A549 (cell line): ENCODE data around the gene KCTD19. TPM values are rescaled to one million over a fixed set of nuclear protein-coding genes. Genes with fewer than 3 reads are reported as not detected.
A peak's percentile ranks its signal among the peaks of the same experiment; 100 is the strongest.
"Not testable (repeated sequence)": the region's sequence is repeated elsewhere in the genome, so short reads cannot be mapped to it uniquely, and the experiment has no call there.

Experiments used
- ATAC-seq, 2 experiments: fragments of 200-7000 bp in 1 of 2; fragments of >200 bp in 1 of 2; cut with Nextera tagmentation in 1 of 2; cut with Tn5 transposase in 1 of 2; 3 replicates each; pipeline versions ENCODE4 v1.8.0 to v1.9.1; 2018 to 2020; ENCODE audit warnings: mild to moderate bottlenecking in 1 of 2, moderate library complexity in 1 of 2
- CTCF ChIA-PET: fragments of 300-600 bp; sonication (Branson Sonifier 250); formaldehyde crosslinking; extraction: SDS; loops from one replicate; lab custom pipeline; 2021; ENCODE audit warnings: antibody characterized with exemption, inconsistent platforms; lab: Yijun Ruan, JAX
- POLR2A ChIA-PET: fragments of 350-600 bp; formaldehyde crosslinking; extraction: SDS; loops from one replicate; lab custom pipeline; 2021; ENCODE audit warnings: antibody characterized with exemption, inconsistent platforms; lab: Yijun Ruan, JAX
- DNase-seq, 2 experiments: peaks; one replicate each; pipeline versions ENCODE4 v3.0.0 to v3.0.0-alpha.2; 2011 to 2016; ENCODE audit warnings: low read depth in 1 of 2, low spot score in 1 of 2
- FAIRE-seq: peaks from 2 replicates; lab custom pipeline; 2011; peaks lifted over from hg19 to GRCh38; lab: Jason Lieb, UNC
- H3K27ac ChIP-seq, 2 experiments: fragments of >200 bp; sonication (Bioruptor Twin); formaldehyde crosslinking; 3 replicates each; pipeline ENCODE4 v1.5.1; 2016 to 2017
- H3K4me1 ChIP-seq: fragments of >200 bp; sonication (Bioruptor Twin); formaldehyde crosslinking; 3 replicates; pipeline ENCODE4 v1.6.1; 2016
- H3K4me2 ChIP-seq: fragments of >200 bp; sonication (Bioruptor Twin); formaldehyde crosslinking; 3 replicates; pipeline ENCODE4 v1.6.1; 2016
- H3K4me3 ChIP-seq: fragments of >200 bp; sonication (Bioruptor Twin); formaldehyde crosslinking; 3 replicates; pipeline ENCODE4 v1.5.1; 2016
- H3K9me3 ChIP-seq: fragments of >200 bp; sonication (Bioruptor Twin); formaldehyde crosslinking; 3 replicates; pipeline ENCODE4 v1.6.1; 2016
- CTCF ChIP-seq: fragments of >200 bp; sonication (Bioruptor Twin); formaldehyde crosslinking; IDR thresholded peaks from 3 replicates; pipeline ENCODE4 v1.5.1; 2016
- E2F6 ChIP-seq: IDR thresholded peaks from 2 replicates; pipeline ENCODE4 v1.6.1; 2012; ENCODE audit warnings: low read depth, borderline replicate concordance
- FOSL2 ChIP-seq, 2 experiments: fragments of 450-650 bp in 1 of 2; fragments of >200 bp in 1 of 2; sonication (Bioruptor Twin) in 1 of 2; formaldehyde crosslinking; IDR thresholded peaks; 2 replicates each; pipeline versions ENCODE4 v1.5.0 to v1.6.1; 2016 to 2020; ENCODE audit warnings: mild to moderate bottlenecking in 1 of 2, moderate library complexity in 1 of 2
- HES2 ChIP-seq: fragments of >200 bp; sonication (Bioruptor Twin); formaldehyde crosslinking; IDR thresholded peaks from 2 replicates; pipeline ENCODE4 v1.6.1; 2016
- JUNB ChIP-seq: fragments of >200 bp; sonication (Bioruptor Twin); formaldehyde crosslinking; IDR thresholded peaks from 2 replicates; pipeline ENCODE4 v1.6.1; 2016
- KDM5A ChIP-seq: fragments of 200-600 bp; sonication (generic); IDR thresholded peaks from 2 replicates; pipeline ENCODE4 v1.6.1; 2016; ENCODE audit warnings: antibody characterized with exemption, mild to moderate bottlenecking
- MAX ChIP-seq: IDR thresholded peaks from 2 replicates; pipeline ENCODE4 v1.6.1; 2012
- NPAS2 ChIP-seq: fragments of 250-450 bp; sonication (Bioruptor Pico); IDR thresholded peaks from 2 replicates; pipeline ENCODE4 v1.8.0; 2022; ENCODE audit warnings: mild to moderate bottlenecking, moderate library complexity, borderline replicate concordance
- PHF8 ChIP-seq: fragments of 200-600 bp; sonication (generic); IDR thresholded peaks from 2 replicates; pipeline ENCODE4 v1.6.1; 2016; ENCODE audit warnings: low read depth, mild to moderate bottlenecking, antibody characterized with exemption, moderate library complexity, borderline replicate concordance
- RAD21 ChIP-seq, 2 experiments: fragments of >200 bp in 1 of 2; sonication (Bioruptor Twin) in 1 of 2; formaldehyde crosslinking in 1 of 2; IDR thresholded peaks in 1 of 2; conservative IDR thresholded peaks in 1 of 2; 2 replicates in 1 of 2; 3 replicates in 1 of 2; pipeline ENCODE4 v1.6.1; 2012 to 2018; ENCODE audit warnings: inconsistent platforms in 1 of 2
- REST ChIP-seq: fragments of 200-600 bp; sonication (generic); IDR thresholded peaks from 2 replicates; pipeline ENCODE4 v1.6.1; 2016; ENCODE audit warnings: antibody characterized with exemption, mild to moderate bottlenecking, moderate library complexity
- RNF2 ChIP-seq: fragments of 200-600 bp; sonication (generic); IDR thresholded peaks from 2 replicates; pipeline ENCODE4 v1.6.1; 2016; ENCODE audit warnings: low read depth, mild to moderate bottlenecking, antibody characterized with exemption, moderate library complexity, borderline replicate concordance
- SMC3 ChIP-seq: fragments of >200 bp; sonication (Bioruptor Twin); formaldehyde crosslinking; IDR thresholded peaks from 3 replicates; pipeline ENCODE4 v1.6.1; 2018; ENCODE audit warnings: inconsistent platforms
- TP53 ChIP-seq: fragments of 250-450 bp; sonication (Bioruptor Pico); IDR thresholded peaks from 2 replicates; pipeline ENCODE4 v1.5.0; 2021; ENCODE audit warnings: mild to moderate bottlenecking, moderate library complexity
- ZFP36 ChIP-seq: fragments of 450-650 bp; IDR thresholded peaks from 2 replicates; pipeline ENCODE4 v1.6.1; 2014; ENCODE audit warnings: borderline replicate concordance; ENCODE audit not compliant: partially characterized antibody
- WGBS: methylation state at CpG from one replicate; pipeline ENCODE4 v1.1.6; 2017; ENCODE audit errors: missing lambda C conversion rate; 5-methylcytosine and 5-hydroxymethylcytosine counted together
- polyA minus RNA-seq: library from RNA; depleted of rRNA, polyadenylated mRNA; stranded (reverse); fragments of >200 nt; gene quantifications from 2 replicates; pipeline ENCODE4 v1.2.3, GENCODE V29; 2011; rRNA and poly(A)+ RNA removed
- polyA plus RNA-seq, 4 experiments: library from polyadenylated mRNA; depleted of rRNA in 3 of 4; stranded (reverse); fragments of >200 nt; fragmentation: RNase III in 1 of 4; extraction: RNeasy Plus Mini Kit Qiagen cat#74134 plus additional on column Dnase treatment in 1 of 4; gene quantifications; 2 replicates in 3 of 4; 3 replicates in 1 of 4; pipeline ENCODE4 v1.2.3, GENCODE V29; 2011 to 2017

The KCTD19 gene
- polyA plus RNA-seq (2011; rRNA removed) (1.1 and 2.4 TPM in 2 replicates), polyA plus RNA-seq (2017; fragmentation: RNase III; extraction: RNeasy Plus Mini Kit Qiagen cat#74134 plus additional on column Dnase treatment) (0.57 to 1.00 TPM (median 0.76 TPM) in 3 replicates), polyA minus RNA-seq (1.2 and 4.5 TPM in 2 replicates)
- 0.36 and 0.84 TPM in 2 replicates for polyA plus RNA-seq (2012; cell fraction: cytosol; rRNA removed)
- polyA plus RNA-seq (2012; cell fraction: nucleus; rRNA removed) = 1.8 and 2.1 TPM in 2 replicates

GRCh38 chr16:67326472-67327309 lies at the start of gene KCTD19, which contains the start of gene LRRC36:
Gene KCTD19 (minus strand): TSS chr16:67326741. CDS start chr16:67326707, 34 bp downstream.
Gene LRRC36 (plus strand): TSS chr16:67326815. CDS start chr16:67326863, 48 bp downstream.
- peaks cover 15% of the 10 kb centered on the region for H3K4me1 ChIP-seq
- ChIA-PET POLR2A (interaction anchor here (0.9 kb wide), 1 partner anchor 69 kb away, joined by 3 read pairs; no protein-coding TSS in a partner anchor), CTCF (interaction anchor here (0.6 to 6.2 kb wide), 47 partner anchors 9 to 356 kb away, joined by 3 to 49 read pairs (median 5); partner anchors contain the start of genes ATP6V0D1, FHOD1, SLC9A5 and TPPP3)
- peak within 1 kb of the TSS; percentile 60 for H3K4me3 ChIP-seq
- ATAC-seq = peak; percentile 99
- H3K27ac ChIP-seq = peak within 1 kb of the TSS; percentile 70 to 82
- H3K9me3 ChIP-seq = no peaks in the 10 kb centered on the region
- peak; percentile 56 for TF ChIP-seq SMC3
- TF ChIP-seq TP53 (CRISPR knock-in tag) = no peak
- peak; percentile 43; the same call in 1 of the 2 replicates for TF ChIP-seq PHF8
- TF ChIP-seq KDM5A = no peak
- TF ChIP-seq E2F6 = peak; percentile 37; the same call in 1 of the 2 replicates
- peak; percentile 39 to 61 for TF ChIP-seq RAD21 (conservative IDR thresholded peaks at IDR 0.05 in 1 of 2, IDR thresholded peaks at IDR 0.05 in 1 of 2)
- peak; percentile 62 for TF ChIP-seq CTCF
- no peak for TF ChIP-seq NPAS2 (CRISPR knock-in tag)
- TF ChIP-seq MAX = peak; percentile 46; the same call in 1 of the 2 replicates
- TF ChIP-seq RNF2 = no peak
- no peak for FAIRE-seq
- peak within 1 kb of the TSS; percentile 92 for H3K4me2 ChIP-seq
- WGBS = 11% methylated on average over 29 of the region's 61 CpGs
- DNase-seq = peak; percentile 80 to 93

- DNase-seq, POLR2A ChIA-PET, FAIRE-seq, H3K4me1 ChIP-seq, H3K4me3 ChIP-seq, H3K9me3 ChIP-seq, H3K4me2 ChIP-seq, H3K27ac ChIP-seq, ATAC-seq: not testable (repeated sequence)
- WGBS = 79% methylated on average over 11 of the region's 11 CpGs
- CTCF ChIA-PET = interaction anchor here (0.7 to 1.5 kb wide), 4 partner anchors 20 to 145 kb away, joined by 3 to 5 read pairs (median 4); no protein-coding TSS in a partner anchor
Observed at GRCh38 chr16:67376012-67376411, 49.5 kb upstream of the KCTD19 start.

GRCh38 chr16:67372664-67373063 lies 46.1 kb upstream of the KCTD19 start:
- FAIRE-seq = no peak
- peak in 1 of 2 experiments; percentile 41 for DNase-seq
- H3K4me2 ChIP-seq = no peak overlapping the region
- CTCF ChIA-PET = interaction anchor here (0.8 to 1.6 kb wide), 7 partner anchors 10 to 102 kb away, joined by 3 to 4 read pairs (median 3); no protein-coding TSS in a partner anchor
- no peaks in the 10 kb centered on the region for H3K9me3 ChIP-seq
- H3K27ac ChIP-seq = no peak overlapping the region
- H3K4me3 ChIP-seq = no peak overlapping the region
- peaks cover 4% of the 10 kb centered on the region; the same call in 1 of the 3 replicates for H3K4me1 ChIP-seq
- peak in 1 of 2 experiments; percentile 61; a peak in 2 of 6 replicates for ATAC-seq
- POLR2A ChIA-PET = no interaction called here
- TF ChIP-seq FOSL2 (IDR thresholded peaks at IDR 0.05) (no peak), FOSL2 (CRISPR knock-in tag; IDR thresholded peaks at IDR 0.05) (no peak), ZFP36 (no peak), JUNB (no peak), REST (no peak), RAD21 (conservative IDR thresholded peaks at IDR 0.05 in 1 of 2, IDR thresholded peaks at IDR 0.05 in 1 of 2) (peak; percentile 38 to 58; a peak in 4 of 5 replicates), HES2 (no peak), CTCF (peak; percentile 44)
